ENCODE measurements around the gene GRIK1.

Gene GRIK1

DNA sequence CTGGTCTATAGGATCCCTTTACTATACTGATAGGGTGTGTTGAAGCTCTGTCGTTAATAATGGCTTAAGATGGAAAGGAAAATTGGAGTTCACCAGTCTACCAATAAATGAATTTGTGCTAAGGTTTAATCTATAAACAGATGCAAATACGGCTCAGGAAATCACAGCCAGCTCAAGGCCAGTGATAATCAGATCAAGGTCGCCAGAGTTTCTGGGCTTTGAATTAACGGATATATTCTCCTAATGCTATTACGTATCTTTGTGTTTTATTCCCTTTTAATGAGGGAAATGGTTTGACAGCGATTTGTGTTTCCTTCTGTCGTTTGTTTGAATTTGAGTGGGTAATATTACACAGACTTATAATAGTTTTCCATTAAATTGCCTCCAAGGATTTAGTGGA, 361.5 kb downstream of the GRIK1 start:
- TF ChIP-seq CTCF (conservative IDR thresholded peaks at IDR 0.05), result no peak
- no peak overlapping the region for H3K27ac ChIP-seq

GRCh38 chr21:29571949-29572348, 367.8 kb downstream of the GRIK1 start:
- peak overlapping the region; percentile 7; the same call in 1 of the 2 replicates for H3K27ac ChIP-seq
- TF ChIP-seq CTCF (conservative IDR thresholded peaks at IDR 0.05), result no peak

GRCh38 chr21:29568020-29568697, 371.6 kb downstream of the GRIK1 start:
- no peak for TF ChIP-seq CTCF (conservative IDR thresholded peaks at IDR 0.05)
- no peak overlapping the region for H3K27ac ChIP-seq

DNA sequence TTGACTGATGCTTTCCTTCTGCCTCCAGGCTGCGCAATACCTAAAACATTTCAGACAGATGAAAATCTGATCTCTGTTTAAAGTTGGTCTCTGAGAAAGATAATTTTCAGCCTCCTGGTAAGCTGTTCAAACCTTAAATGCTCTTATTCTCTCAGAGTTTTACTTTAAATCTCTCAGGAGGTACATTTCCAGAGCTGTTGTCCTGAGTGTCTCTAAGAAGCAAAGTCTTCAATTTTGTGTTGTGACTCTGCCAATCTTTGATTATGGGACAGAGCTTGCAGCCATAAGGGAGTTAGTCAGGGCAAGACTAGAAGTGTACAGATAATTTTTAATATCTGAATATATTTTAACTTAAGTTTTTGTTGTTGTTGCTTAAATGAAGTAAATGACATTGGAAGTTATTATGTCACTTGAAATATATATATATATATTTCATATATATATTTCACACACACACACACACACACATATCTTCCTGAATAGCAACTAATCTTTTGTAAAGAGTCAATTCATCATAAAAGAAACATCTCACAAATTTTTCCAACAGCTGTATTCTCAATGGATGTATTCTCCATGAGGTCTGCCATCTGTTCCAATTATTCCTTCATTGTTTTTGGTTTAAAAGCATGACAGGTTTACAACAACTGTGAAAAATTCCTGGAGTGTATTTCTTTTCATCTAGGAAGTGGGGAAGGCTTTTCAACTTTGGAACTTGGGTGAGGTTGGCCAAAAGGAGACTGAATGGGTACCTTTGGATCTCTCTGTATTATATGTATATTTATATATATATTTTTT, 381.7 kb downstream of the GRIK1 start:
- H3K27ac ChIP-seq, result no peak overlapping the region

DNA sequence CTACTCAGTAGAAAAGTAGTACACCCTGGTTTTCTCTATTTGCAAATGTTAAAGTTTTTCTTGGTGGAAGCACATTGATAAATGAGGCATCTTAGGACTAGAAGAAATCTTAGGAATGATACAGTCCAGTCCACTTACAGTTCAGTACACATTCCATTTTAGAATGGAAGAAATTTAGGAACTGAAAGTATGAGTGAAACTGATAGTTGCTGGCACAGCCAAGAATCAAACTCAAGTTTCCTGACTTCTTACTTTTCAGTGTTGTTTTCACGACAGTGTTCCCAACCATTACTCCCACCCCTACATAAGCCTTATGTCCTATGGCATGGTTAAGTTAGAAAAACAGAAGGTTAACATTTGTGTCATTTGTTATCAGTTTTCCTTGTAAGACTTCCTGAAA, 382.6 kb downstream of the GRIK1 start:
- no peak overlapping the region for H3K27ac ChIP-seq
- no peak for TF ChIP-seq CTCF (conservative IDR thresholded peaks at IDR 0.05)

More for the DNA sequence above, 381.7 kb downstream of the GRIK1 start:
- no peak for TF ChIP-seq CTCF (conservative IDR thresholded peaks at IDR 0.05)

DNA sequence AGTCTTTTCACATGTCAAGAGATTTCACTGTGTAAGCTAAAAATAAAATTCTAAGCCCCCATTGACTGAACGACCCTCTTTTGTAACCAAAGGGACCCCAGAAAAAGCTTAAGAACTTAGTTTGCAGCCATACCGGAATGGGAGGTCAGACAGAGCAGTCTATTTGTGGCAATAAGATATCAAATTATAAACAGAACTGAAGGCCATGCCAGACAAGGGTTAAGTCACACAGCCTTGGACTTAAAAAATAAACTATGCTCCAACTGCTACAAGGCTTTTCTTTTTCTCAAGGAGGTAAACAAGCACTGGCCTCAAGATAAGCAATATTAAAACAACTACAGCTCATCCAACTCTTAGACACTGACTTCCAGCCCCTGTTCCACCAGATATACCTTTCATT, 384.2 kb downstream of the GRIK1 start:
- TF ChIP-seq CTCF (conservative IDR thresholded peaks at IDR 0.05), result no peak
- H3K27ac ChIP-seq, result no peak overlapping the region

- no peak overlapping the region for H3K27ac ChIP-seq
- TF ChIP-seq CTCF (conservative IDR thresholded peaks at IDR 0.05), result no peak
Observed at GRCh38 chr21:29550205-29550604, 389.6 kb downstream of the GRIK1 start.

All from VCaP (cell line).